Calu3 (cell line): Measurements from ENCODE around the gene PLCB2. TPM values are rescaled to one million over a fixed set of nuclear protein-coding genes. Genes with fewer than 3 reads are reported as not detected.
A peak's percentile ranks its signal among the peaks of the same experiment; 100 is the strongest.

ENCODE experiments used
- BruUV-seq: library from RNA; stranded (reverse); fragments of 400-500 nt; replicated peaks from 2 replicates; lab custom pipeline; 2021; lab: Mats Ljungman, UMichigan
- CTCF ChIA-PET: fragments of 300-600 bp; sonication (Branson Sonifier 250); formaldehyde crosslinking; loops from one replicate; lab custom pipeline; 2022; ENCODE audit warnings: antibody characterized with exemption; lab: Charles Lee
- DNase-seq: peaks from one replicate; pipeline ENCODE4 v3.0.0; 2022
- H3K27ac Mint-ChIP-seq: one replicate; pipeline ENCODE4 v1.8.0; 2022; ENCODE audit warnings: mixed read lengths; ENCODE audit not compliant: unreplicated experiment
- H3K27me3 Mint-ChIP-seq: one replicate; pipeline ENCODE4 v1.8.0; 2022; ENCODE audit warnings: mixed read lengths; ENCODE audit not compliant: unreplicated experiment
- H3K36me3 Mint-ChIP-seq: one replicate; pipeline ENCODE4 v1.8.0; 2022; ENCODE audit warnings: mild to moderate bottlenecking, moderate library complexity, mixed read lengths; ENCODE audit not compliant: insufficient read depth, unreplicated experiment
- H3K4me1 Mint-ChIP-seq: one replicate; pipeline ENCODE4 v1.8.0; 2022; ENCODE audit warnings: mild to moderate bottlenecking, low read depth, mixed read lengths; ENCODE audit not compliant: unreplicated experiment
- H3K4me3 Mint-ChIP-seq: one replicate; pipeline ENCODE4 v1.8.0; 2022; ENCODE audit warnings: mild to moderate bottlenecking, low read depth, moderate library complexity, mixed read lengths; ENCODE audit not compliant: unreplicated experiment
- H3K9me3 Mint-ChIP-seq: one replicate; pipeline ENCODE4 v1.8.0; 2022; ENCODE audit warnings: low read depth, mixed read lengths; ENCODE audit not compliant: unreplicated experiment
- CTCF ChIP-seq: fragments of 200-600 bp; IDR thresholded peaks from one replicate; pipeline ENCODE4 v1.8.0; 2022; ENCODE audit warnings: antibody characterized with exemption; ENCODE audit not compliant: unreplicated experiment
- intact Hi-C: fragments of 100-400 bp; cut with micrococcal nuclease; formaldehyde crosslinking; loops from one replicate; pipeline ENCODE4 v1.10.0; 2022; ENCODE audit not compliant: unreplicated experiment
- total RNA-seq: library from RNA; stranded (reverse); gene quantifications from 2 replicates; pipeline ENCODE4 v1.2.3, GENCODE V29; 2022

PLCB2 gene
- total RNA-seq, 1 experiment from 2014 or later = 37.3 TPM

GRCh38 chr15:40345225-40345866 lies 37.6 kb upstream of the PLCB2 start:
- H3K4me1 Mint-ChIP-seq = peaks cover 29% of the 10 kb centered on the region
- no peak for DNase-seq
- no peak overlapping the region for H3K27ac Mint-ChIP-seq
- BruUV-seq = no TSS peak
- no peak for TF ChIP-seq CTCF
- intact Hi-C loops = no loop called here
- no peak overlapping the region for H3K4me3 Mint-ChIP-seq
- H3K27me3 Mint-ChIP-seq = no peaks in the 10 kb centered on the region
- peaks cover 8% of the 10 kb centered on the region for H3K36me3 Mint-ChIP-seq
- no peaks in the 10 kb centered on the region for H3K9me3 Mint-ChIP-seq
- CTCF ChIA-PET = interaction anchor here (1.7 kb wide), 1 partner anchor 12 kb away, joined by 6 read pairs; the partner anchor contains the start of gene DISP2

GRCh38 chr15:40344631-40345120 lies 36.9 kb upstream of the PLCB2 start:
- Mint-ChIP-seq H3K27ac (no peak overlapping the region), H3K4me3 (no peak overlapping the region)

GRCh38 chr15:40344217-40344616 lies 36.5 kb upstream of the PLCB2 start:
- CTCF ChIA-PET = interaction anchor here (0.7 to 1.7 kb wide), 6 partner anchors 11 to 96 kb away, joined by 3 to 6 read pairs (median 3); partner anchors contain the start of gene DISP2
- no peak for TF ChIP-seq CTCF
- peaks cover 29% of the 10 kb centered on the region for H3K4me1 Mint-ChIP-seq

More at GRCh38 chr15:40344631-40345120, 36.9 kb upstream of the PLCB2 start:
- H3K36me3 Mint-ChIP-seq = peaks cover 14% of the 10 kb centered on the region
- H3K27me3 Mint-ChIP-seq = no peaks in the 10 kb centered on the region
- intact Hi-C loops = no loop called here
- peak; percentile 41 for TF ChIP-seq CTCF
- CTCF ChIA-PET = interaction anchor here (0.7 to 1.7 kb wide), 5 partner anchors 11 to 95 kb away, joined by 3 to 6 read pairs (median 3); partner anchors contain the start of gene DISP2
- no peaks in the 10 kb centered on the region for H3K9me3 Mint-ChIP-seq
- BruUV-seq = no TSS peak
- peaks cover 29% of the 10 kb centered on the region for H3K4me1 Mint-ChIP-seq
- peak; percentile 58 for DNase-seq

GRCh38 chr15:40343512-40343911 lies 35.8 kb upstream of the PLCB2 start:
- intact Hi-C loops = no loop called here
- Mint-ChIP-seq H3K27me3 (no peaks in the 10 kb centered on the region), H3K4me1 (peaks cover 35% of the 10 kb centered on the region), H3K36me3 (peaks cover 25% of the 10 kb centered on the region), H3K27ac (no peak overlapping the region), H3K9me3 (no peaks in the 10 kb centered on the region), H3K4me3 (no peak overlapping the region)
- no peak for DNase-seq
- CTCF ChIA-PET = interaction anchor here (0.9 to 1.7 kb wide), 3 partner anchors 14 to 79 kb away, joined by 3 to 6 read pairs (median 5); partner anchors contain the start of gene DISP2
- no TSS peak for BruUV-seq
- TF ChIP-seq CTCF = no peak

More at GRCh38 chr15:40344217-40344616, 36.5 kb upstream of the PLCB2 start:
- BruUV-seq = no TSS peak
- H3K36me3 Mint-ChIP-seq = peaks cover 18% of the 10 kb centered on the region
- H3K4me3 Mint-ChIP-seq = no peak overlapping the region
- DNase-seq = no peak
- intact Hi-C loops = no loop called here
- no peaks in the 10 kb centered on the region for H3K9me3 Mint-ChIP-seq
- no peaks in the 10 kb centered on the region for H3K27me3 Mint-ChIP-seq
- no peak overlapping the region for H3K27ac Mint-ChIP-seq
